ENCODE results near the gene YDJC.
A peak's percentile ranks its signal among the peaks of the same experiment; 100 is the strongest.

The YDJC gene

GRCh38 chr22:21626735-21627469 lies 2.9 kb downstream of the YDJC start:
- no peak for DNase-seq (ENCODE audit: insufficient read length, low spot score)
- TF ChIP-seq CTCF (IDR thresholded peaks at IDR 0.05; ENCODE audit: insufficient read depth, missing control alignments) = no peak
- FAIRE-seq = no peak

DNA sequence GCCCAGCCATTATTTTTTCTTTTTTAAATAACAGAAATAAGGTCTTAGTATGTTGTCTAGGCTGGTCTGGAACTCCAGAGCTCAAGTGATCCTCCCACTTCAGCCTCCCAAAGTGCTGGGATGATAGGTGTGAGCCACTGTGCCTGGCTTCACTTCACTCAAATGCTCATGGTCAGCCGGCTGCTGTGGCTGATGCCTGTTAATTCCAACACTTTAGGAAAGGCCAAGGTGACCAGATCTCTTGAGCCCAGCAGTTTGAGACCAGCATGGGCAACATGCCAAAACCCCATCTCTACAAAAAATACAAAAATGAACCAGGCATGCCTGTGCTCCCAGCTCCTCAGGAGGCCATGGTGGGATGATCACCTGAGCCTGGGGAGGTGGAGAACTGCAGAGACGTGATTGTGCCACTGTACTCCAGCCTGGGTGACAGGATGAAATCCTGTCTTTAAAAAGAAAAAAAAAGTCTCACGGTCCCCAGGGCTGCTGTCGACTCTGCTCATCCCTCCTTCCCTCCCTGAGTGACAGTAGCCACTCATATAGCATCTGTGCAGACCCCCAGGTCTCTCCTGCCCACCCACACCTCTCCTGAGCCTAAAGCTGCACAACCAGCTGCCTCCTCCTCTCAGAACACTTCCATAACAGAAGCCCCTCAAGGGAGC lies 3.6 kb downstream of the YDJC start:
- FAIRE-seq (no peak), DNase-seq (ENCODE audit: insufficient read length, low spot score) (no peak)
- no peak for TF ChIP-seq CTCF (IDR thresholded peaks at IDR 0.05; ENCODE audit: insufficient read depth, missing control alignments)

- no peak for DNase-seq (ENCODE audit: insufficient read length, low spot score)
- FAIRE-seq = no peak
- TF ChIP-seq CTCF (IDR thresholded peaks at IDR 0.05; ENCODE audit: insufficient read depth, missing control alignments) = no peak
These were observed 4.7 kb downstream of the YDJC start for GRCh38 chr22:21624880-21625791.

DNA sequence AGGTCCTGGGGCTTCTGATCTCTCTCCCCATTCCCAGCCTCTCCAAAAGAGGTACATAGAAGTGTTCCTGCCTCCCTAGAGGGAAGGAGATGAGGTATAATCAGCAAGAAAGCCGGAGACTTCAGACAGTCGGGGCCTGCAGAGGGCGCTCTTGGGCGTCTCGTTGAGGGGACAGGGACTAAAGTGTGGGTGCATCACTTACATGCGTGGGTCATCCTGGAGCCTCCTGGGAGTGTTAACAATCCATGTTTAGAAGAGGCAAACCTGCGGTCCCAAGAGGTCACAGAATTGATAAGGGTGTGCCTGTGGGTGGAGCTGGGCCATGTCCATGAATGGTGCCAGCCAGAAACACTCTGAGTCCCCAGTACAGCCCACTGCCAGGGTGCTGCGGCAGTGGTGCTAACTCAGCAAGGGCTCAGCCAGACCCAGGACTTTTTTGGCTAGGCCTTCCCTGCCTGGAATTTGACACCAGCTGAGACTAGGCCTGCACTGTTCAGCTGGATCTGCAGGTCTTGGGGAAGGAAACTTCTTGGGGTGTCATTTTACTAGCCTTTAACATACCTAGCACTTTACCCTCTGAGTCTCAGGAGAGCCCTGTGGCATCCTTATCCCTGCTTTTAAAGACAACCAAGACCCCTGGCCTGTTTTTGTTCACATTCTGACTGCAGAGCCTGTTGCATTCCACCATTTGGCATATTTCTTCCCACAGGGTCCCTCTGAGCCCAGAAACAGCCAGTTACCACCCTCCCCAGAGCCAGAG lies 5.5 kb downstream of the YDJC start:
- FAIRE-seq (no peak), DNase-seq (ENCODE audit: insufficient read length, low spot score) (no peak)
- TF ChIP-seq CTCF (IDR thresholded peaks at IDR 0.05; ENCODE audit: insufficient read depth, missing control alignments) = peak; percentile 33

DNA sequence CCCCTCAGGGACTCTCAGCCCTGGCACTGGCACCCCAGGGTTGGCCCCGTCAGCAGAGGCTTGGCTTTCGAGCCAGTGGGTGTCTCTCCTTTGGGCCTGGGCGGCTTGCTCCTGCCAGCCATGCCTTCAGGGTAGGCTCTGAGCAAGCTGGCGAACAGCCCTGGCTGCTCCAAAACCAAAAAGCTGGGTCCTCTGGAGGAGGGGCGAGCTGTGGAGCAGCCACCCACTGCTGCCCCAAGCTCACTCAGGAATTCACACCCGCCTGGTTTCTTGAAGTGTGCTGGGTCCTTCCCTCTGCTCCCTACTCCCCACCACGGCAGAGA lies 6.2 kb downstream of the YDJC start:
- FAIRE-seq (no peak), DNase-seq (ENCODE audit: insufficient read length, low spot score) (no peak)
- TF ChIP-seq CTCF (IDR thresholded peaks at IDR 0.05; ENCODE audit: insufficient read depth, missing control alignments) = no peak

GRCh38 chr22:21622919-21623647 lies 6.7 kb downstream of the YDJC start:
- FAIRE-seq (no peak), DNase-seq (ENCODE audit: insufficient read length, low spot score) (no peak)
- no peak for TF ChIP-seq CTCF (IDR thresholded peaks at IDR 0.05; ENCODE audit: insufficient read depth, missing control alignments)

All from D721Med (cell line).